Lower leg skin (tissue), 4 donors: ENCODE measurements around the gene ZNF771. TPM values are rescaled to one million over a fixed set of nuclear protein-coding genes. Genes with fewer than 3 reads are reported as not detected.

ENCODE experiments used
- DNase-seq, 2 donors: peaks; one replicate each; pipeline ENCODE4 v3.0.0-alpha.2; 2019; ENCODE audit warnings: low spot score in 2 of 2
- H3K4me3 ChIP-seq: fragments of 200-600 bp; sonication (generic); 2 replicates; pipeline ENCODE4 v1.5.1; 2017; ENCODE audit warnings: mild to moderate bottlenecking, low read depth; ENCODE audit not compliant: poor library complexity, severe bottlenecking
- CTCF ChIP-seq, 3 donors: fragments of 450-650 bp; IDR thresholded peaks; one replicate each; pipeline ENCODE4 v1.5.1; 2016; ENCODE audit warnings: antibody characterized with exemption in 3 of 3, mild to moderate bottlenecking in 3 of 3, moderate library complexity in 2 of 3
- POLR2A ChIP-seq, 2 donors: fragments of 450-650 bp; IDR thresholded peaks; one replicate each; pipeline ENCODE4 v1.6.1; 2016 to 2017; ENCODE audit warnings: antibody characterized with exemption in 2 of 2, mild to moderate bottlenecking in 1 of 2, moderate library complexity in 1 of 2
- WGBS, 2 donors: methylation state at CpG; one replicate each; pipeline ENCODE4 v1.1.5; 2018; 5-methylcytosine and 5-hydroxymethylcytosine counted together
- intact Hi-C: fragments of 100-400 bp; cut with DNase I; formaldehyde crosslinking; loops from one replicate; pipeline ENCODE4 v1.15.0; 2023; ENCODE audit warnings: low total_unique reads
- total RNA-seq, 4 donors: library from RNA; depleted of rRNA; stranded (reverse); fragments of >200 nt; gene quantifications; one replicate each; pipeline ENCODE4 v1.1.0, GENCODE V29; 2016

ZNF771 gene
- 10 to 100 TPM in 3 of 4 donors, 1 to 10 TPM in 1; 5.9 to 12.8 (median 11.0) TPM for total RNA-seq

- DNase-seq: peak; percentile 91 to 98
- intact Hi-C loops: no loop called here
Observed at GRCh38 chr16:30407102-30407803, at the start of gene ZNF771. TSS of gene ZNF771 (plus strand) at chr16:30407606. CDS start at chr16:30408054, 448 bp downstream.

DNA sequence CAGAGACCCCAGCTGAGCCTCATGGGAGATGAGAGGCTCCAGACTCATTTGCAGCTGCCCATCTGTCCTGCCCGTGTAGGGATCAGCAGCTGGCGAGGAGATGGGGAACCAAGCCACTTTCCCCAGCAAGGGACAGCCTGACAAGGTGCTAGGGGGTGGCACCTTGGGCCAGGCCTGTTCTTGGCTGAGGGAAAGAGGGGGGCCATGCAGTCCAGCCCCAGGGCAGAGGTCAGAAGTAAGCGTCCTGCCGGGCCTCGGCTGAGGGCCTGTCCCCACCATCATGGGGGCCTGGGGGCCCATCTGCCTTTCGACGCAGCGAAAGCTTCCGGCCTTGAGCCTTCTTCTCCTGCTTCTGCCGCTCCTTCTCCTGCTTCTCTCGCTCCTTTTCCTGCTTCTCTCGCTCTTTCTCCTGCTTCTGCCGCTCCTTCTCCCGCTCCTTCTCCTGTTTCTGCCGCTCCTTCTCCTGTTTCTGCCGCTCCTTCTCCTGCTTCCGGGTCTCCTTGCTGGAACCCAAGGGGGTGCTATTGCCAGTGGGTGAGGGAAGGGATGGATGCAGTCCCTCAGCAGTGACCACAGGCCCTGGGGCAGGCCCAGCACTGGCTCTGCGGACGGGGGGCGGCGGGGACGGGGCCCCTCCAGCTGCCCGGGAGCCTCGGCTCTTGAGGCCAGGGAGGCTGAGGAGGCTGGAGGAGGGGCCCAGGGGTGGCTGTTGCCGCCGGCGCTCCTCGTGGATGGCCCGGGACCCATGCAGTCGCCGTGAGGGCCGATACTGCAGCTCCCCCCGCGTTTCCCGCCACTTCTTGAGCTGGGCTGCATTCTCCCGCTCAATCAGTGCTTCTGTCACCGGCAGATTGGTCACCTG, 49.5 kb upstream of the ZNF771 start:
- no peak overlapping the region for H3K4me3 ChIP-seq
- 87 to 89% methylated on average over 23 to 37 of the region's 37 CpGs for WGBS, 2 donors
- no peak for TF ChIP-seq POLR2A (IDR thresholded peaks at IDR 0.05)
- no peak for TF ChIP-seq CTCF (IDR thresholded peaks at IDR 0.05)
- intact Hi-C loops: no loop called here
- DNase-seq: no peak

More at GRCh38 chr16:30407102-30407803, at the start of gene ZNF771:
- TF ChIP-seq POLR2A (IDR thresholded peaks at IDR 0.05) (no peak), CTCF (IDR thresholded peaks at IDR 0.05) (peak in 1 of 3 donors; percentile 5)
- H3K4me3 ChIP-seq: peak within 1 kb of the TSS; percentile 56
- 0 to 1% methylated on average over 35 to 37 of the region's 65 CpGs for WGBS, 2 donors

DNA sequence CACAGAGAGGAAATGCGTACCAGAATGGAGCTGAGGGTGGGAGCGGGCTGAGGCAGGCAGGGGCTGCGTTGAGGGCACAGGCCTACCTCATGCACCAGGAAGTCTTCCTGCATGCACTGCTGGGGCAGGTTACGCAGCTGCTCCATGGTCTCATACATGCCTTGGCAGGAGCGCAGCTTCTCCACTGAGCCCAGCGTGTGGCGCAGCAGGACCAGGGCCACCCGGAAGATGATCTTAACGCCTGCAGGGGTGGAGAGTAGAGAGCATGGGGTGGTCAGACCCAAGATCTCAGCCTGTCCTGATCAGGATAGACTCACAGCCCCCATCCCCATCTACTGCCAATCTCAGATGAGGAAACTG, 48.8 kb upstream of the ZNF771 start:
- DNase-seq: no peak
- no peak overlapping the region for H3K4me3 ChIP-seq
- TF ChIP-seq CTCF (IDR thresholded peaks at IDR 0.05) (no peak), POLR2A (IDR thresholded peaks at IDR 0.05) (no peak)
- intact Hi-C loops: no loop called here
- WGBS, 2 donors: 89 to 97% methylated on average over 8 to 9 of the region's 9 CpGs

- DNase-seq: no peak
- no peak overlapping the region for H3K4me3 ChIP-seq
- WGBS, 2 donors: 84 to 90% methylated on average over 28 of the region's 28 CpGs
- intact Hi-C loops: no loop called here
- TF ChIP-seq CTCF (IDR thresholded peaks at IDR 0.05) (no peak), POLR2A (IDR thresholded peaks at IDR 0.05) (no peak)
Observed at GRCh38 chr16:30358990-30359870, 48.2 kb upstream of the ZNF771 start.

DNA sequence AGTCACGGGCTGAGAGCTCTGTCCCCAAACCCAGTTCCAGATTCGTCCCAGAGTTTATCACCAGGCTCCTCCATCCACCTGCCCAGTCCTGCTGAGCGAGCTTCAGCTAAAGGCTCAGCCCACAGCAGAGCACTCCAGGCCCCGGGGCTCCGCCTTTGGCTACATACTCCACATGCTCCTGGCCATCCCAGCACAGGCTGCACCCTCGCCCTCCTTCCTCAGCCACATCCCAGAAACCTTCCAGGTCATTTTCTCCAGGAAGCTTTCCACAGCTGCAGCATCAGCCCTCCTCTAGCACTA, 47.6 kb upstream of the ZNF771 start:
- intact Hi-C loops: no loop called here
- DNase-seq: no peak
- 78 to 79% methylated on average over 6 of the region's 6 CpGs for WGBS, 2 donors
- TF ChIP-seq CTCF (IDR thresholded peaks at IDR 0.05) (no peak), POLR2A (IDR thresholded peaks at IDR 0.05) (no peak)
- H3K4me3 ChIP-seq: no peak overlapping the region
